WTC11 (cell line): ENCODE measurements around the gene CACNA2D1. TPM values are rescaled to one million over a fixed set of nuclear protein-coding genes. Genes with fewer than 3 reads are reported as not detected.

Experiments used
- ATAC-seq: fragments of 200-7000 bp; cut with Tn5 transposase; 2 replicates; pipeline ENCODE4 v1.10.0; 2021; ENCODE audit warnings: mild to moderate bottlenecking, moderate library complexity
- CTCF ChIA-PET: fragments of 300-600 bp; sonication (Branson Sonifier 250); formaldehyde crosslinking; loops from one replicate; lab custom pipeline; 2021; ENCODE audit warnings: antibody characterized with exemption; lab: Charles Lee
- POLR2A ChIA-PET: fragments of 350-600 bp; sonication (Branson Sonifier 250); formaldehyde crosslinking; loops from one replicate; lab custom pipeline; 2021; ENCODE audit warnings: antibody characterized with exemption; lab: Charles Lee
- DNase-seq: peaks from one replicate; pipeline ENCODE4 v3.0.0; 2021; ENCODE audit warnings: low spot score
- H3K27ac Mint-ChIP-seq: 2 replicates; pipeline ENCODE4 v1.8.0; 2021; ENCODE audit warnings: mixed read lengths
- H3K27me3 Mint-ChIP-seq: 2 replicates; pipeline ENCODE4 v1.8.0; 2021; ENCODE audit warnings: low read depth, mild to moderate bottlenecking, moderate library complexity, mixed read lengths
- H3K36me3 Mint-ChIP-seq: 2 replicates; pipeline ENCODE4 v1.8.0; 2021; ENCODE audit warnings: mixed read lengths
- H3K4me1 Mint-ChIP-seq: 2 replicates; pipeline ENCODE4 v1.8.0; 2022; ENCODE audit warnings: mixed read lengths
- H3K4me3 Mint-ChIP-seq: 2 replicates; pipeline ENCODE4 v1.8.0; 2021; ENCODE audit warnings: mild to moderate bottlenecking, moderate library complexity, mixed read lengths
- H3K9me3 Mint-ChIP-seq: 2 replicates; pipeline ENCODE4 v1.8.0; 2021; ENCODE audit warnings: mixed read lengths
- CREB1 ChIP-seq: sonication (generic); formaldehyde crosslinking; IDR thresholded peaks from 2 replicates; pipeline ENCODE4 v1.8.0; 2023; ENCODE audit warnings: mild to moderate bottlenecking, missing genetic modification reagents
- FOXK1 ChIP-seq: sonication (generic); formaldehyde crosslinking; IDR thresholded peaks from 2 replicates; pipeline ENCODE4 v1.8.0; 2022; ENCODE audit warnings: mild to moderate bottlenecking, moderate library complexity, missing genetic modification reagents
- GTF2I ChIP-seq: fragments of 250-450 bp; sonication (Bioruptor Pico); conservative IDR thresholded peaks from 2 replicates; pipeline ENCODE4 v1.4.0; 2021; ENCODE audit warnings: mild to moderate bottlenecking
- HMGA2 ChIP-seq: fragments of 250-450 bp; sonication (Bioruptor Pico); IDR thresholded peaks from 2 replicates; pipeline ENCODE4 v1.4.0; 2021; ENCODE audit warnings: mild to moderate bottlenecking, moderate library complexity
- JAZF1 ChIP-seq: fragments of 250-450 bp; sonication (Bioruptor Pico); IDR thresholded peaks from 2 replicates; pipeline ENCODE4 v1.9.0; 2021; ENCODE audit warnings: moderate library complexity, mild to moderate bottlenecking, inconsistent platforms
- NFYB ChIP-seq: sonication (generic); formaldehyde crosslinking; conservative IDR thresholded peaks from 2 replicates; pipeline ENCODE4 v1.8.0; 2022; ENCODE audit warnings: low read depth, missing genetic modification reagents
- NR1H2 ChIP-seq: sonication (generic); formaldehyde crosslinking; IDR thresholded peaks from 2 replicates; pipeline ENCODE4 v1.9.0; 2021; ENCODE audit warnings: mild to moderate bottlenecking, moderate library complexity, missing genetic modification reagents
- PRRX2 ChIP-seq: fragments of 250-450 bp; sonication (Bioruptor Pico); IDR thresholded peaks from 2 replicates; pipeline ENCODE4 v1.8.0; 2021; ENCODE audit warnings: mild to moderate bottlenecking
- SMAD3 ChIP-seq: sonication (generic); formaldehyde crosslinking; IDR thresholded peaks from 2 replicates; pipeline ENCODE4 v1.8.0; 2022; ENCODE audit warnings: missing genetic modification reagents, mild to moderate bottlenecking, borderline replicate concordance
- SOX15 ChIP-seq: fragments of 250-450 bp; sonication (Bioruptor Pico); IDR thresholded peaks from 2 replicates; pipeline ENCODE4 v1.9.0; 2021; ENCODE audit warnings: mild to moderate bottlenecking
- TEAD1 ChIP-seq: sonication (generic); formaldehyde crosslinking; IDR thresholded peaks from 2 replicates; pipeline ENCODE4 v1.8.0; 2022; ENCODE audit warnings: mild to moderate bottlenecking, missing genetic modification reagents
- ZNF219 ChIP-seq: sonication (generic); formaldehyde crosslinking; IDR thresholded peaks from 2 replicates; pipeline ENCODE4 v1.8.0; 2023; ENCODE audit warnings: missing genetic modification reagents, mild to moderate bottlenecking, borderline replicate concordance
- ZNF317 ChIP-seq: sonication (generic); formaldehyde crosslinking; IDR thresholded peaks from 2 replicates; pipeline ENCODE4 v1.8.1; 2023; ENCODE audit warnings: low read depth, mild to moderate bottlenecking, moderate library complexity, missing genetic modification reagents, borderline replicate concordance
- ZNF416 ChIP-seq: fragments of 250-450 bp; sonication (Bioruptor Pico); IDR thresholded peaks from 2 replicates; pipeline ENCODE4 v1.9.0; 2021; ENCODE audit warnings: mild to moderate bottlenecking, inconsistent platforms
- ZNF423 ChIP-seq: fragments of 250-450 bp; sonication (Bioruptor Pico); IDR thresholded peaks from 2 replicates; pipeline ENCODE4 v2.1.2; 2022; ENCODE audit warnings: mild to moderate bottlenecking, moderate library complexity
- ZNF671 ChIP-seq: fragments of 250-450 bp; sonication (Bioruptor Pico); IDR thresholded peaks from 2 replicates; pipeline ENCODE4 v1.8.0; 2021; ENCODE audit warnings: mild to moderate bottlenecking
- total RNA-seq: library from RNA; stranded (reverse); gene quantifications from 3 replicates; pipeline ENCODE4 v1.2.3, GENCODE V29; 2021
- TF ChIP-seq, protein P1 (sequence below): sonication (generic); formaldehyde crosslinking; IDR thresholded peaks from 2 replicates; pipeline ENCODE4 v1.8.1; 2022; ENCODE audit warnings: low read depth, mild to moderate bottlenecking, moderate library complexity, missing genetic modification reagents, borderline replicate concordance
- TF ChIP-seq, protein P2 (sequence below): sonication (generic); formaldehyde crosslinking; IDR thresholded peaks from 2 replicates; pipeline ENCODE4 v1.8.1; 2023; ENCODE audit warnings: mild to moderate bottlenecking, missing genetic modification reagents
- TF ChIP-seq, protein P3 (sequence below): sonication (generic); formaldehyde crosslinking; IDR thresholded peaks from 2 replicates; pipeline ENCODE4 v1.8.0; 2022; ENCODE audit warnings: missing genetic modification reagents
- TF ChIP-seq, protein P4 (sequence below): sonication (generic); formaldehyde crosslinking; IDR thresholded peaks from 2 replicates; pipeline ENCODE4 v1.8.1; 2022; ENCODE audit warnings: mild to moderate bottlenecking, missing genetic modification reagents, moderate library complexity, borderline replicate concordance
- TF ChIP-seq, protein P5 (sequence below): fragments of 200-600 bp; IDR thresholded peaks from 2 replicates; pipeline ENCODE4 v1.8.0; 2022; ENCODE audit warnings: antibody characterized with exemption
- TF ChIP-seq, protein P6 (sequence below): sonication (generic); formaldehyde crosslinking; IDR thresholded peaks from 2 replicates; pipeline ENCODE4 v1.8.1; 2022; ENCODE audit warnings: mild to moderate bottlenecking, moderate library complexity, missing genetic modification reagents
- TF ChIP-seq, protein P7 (sequence below): fragments of 250-450 bp; sonication (Bioruptor Pico); IDR thresholded peaks from 2 replicates; pipeline ENCODE4 v1.9.0; 2021; ENCODE audit warnings: moderate library complexity, mild to moderate bottlenecking, inconsistent platforms, borderline replicate concordance
- TF ChIP-seq, protein P8 (sequence below): sonication (generic); formaldehyde crosslinking; IDR thresholded peaks from 2 replicates; pipeline ENCODE4 v1.8.0; 2022; ENCODE audit warnings: mild to moderate bottlenecking, missing genetic modification reagents
- TF ChIP-seq, protein P9 (sequence below): sonication (generic); formaldehyde crosslinking; conservative IDR thresholded peaks from 2 replicates; pipeline ENCODE4 v1.8.1; 2023; ENCODE audit warnings: mild to moderate bottlenecking, low read depth, missing genetic modification reagents, moderate library complexity

CACNA2D1 gene
- total RNA-seq, 1 experiment from 2014 or later, result 33.3 TPM

DNA sequence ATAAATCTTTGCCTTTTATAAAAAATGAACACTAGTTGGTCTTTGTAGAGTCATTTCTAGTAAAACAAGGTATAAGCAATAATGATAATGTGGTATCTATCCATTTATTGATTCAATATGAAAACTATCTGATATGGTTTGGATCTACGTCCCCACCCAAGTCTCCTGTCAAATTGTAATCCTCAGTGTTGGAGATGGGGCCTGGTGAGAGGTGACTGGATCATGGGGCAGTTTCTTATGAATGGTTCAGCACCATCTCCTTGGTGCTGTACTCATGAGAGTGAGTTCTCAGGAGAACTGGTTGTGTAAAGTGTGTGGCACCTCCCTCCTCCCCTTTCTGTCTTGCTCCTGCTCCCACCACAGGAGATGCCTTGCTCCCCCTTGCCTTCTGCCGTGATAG, 288.8 kb downstream of the CACNA2D1 start (continued):
- TF ChIP-seq, protein P1, sequence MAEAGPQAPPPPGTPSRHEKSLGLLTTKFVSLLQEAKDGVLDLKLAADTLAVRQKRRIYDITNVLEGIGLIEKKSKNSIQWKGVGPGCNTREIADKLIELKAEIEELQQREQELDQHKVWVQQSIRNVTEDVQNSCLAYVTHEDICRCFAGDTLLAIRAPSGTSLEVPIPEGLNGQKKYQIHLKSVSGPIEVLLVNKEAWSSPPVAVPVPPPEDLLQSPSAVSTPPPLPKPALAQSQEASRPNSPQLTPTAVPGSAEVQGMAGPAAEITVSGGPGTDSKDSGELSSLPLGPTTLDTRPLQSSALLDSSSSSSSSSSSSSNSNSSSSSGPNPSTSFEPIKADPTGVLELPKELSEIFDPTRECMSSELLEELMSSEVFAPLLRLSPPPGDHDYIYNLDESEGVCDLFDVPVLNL (CRISPR knock-in tag), result no peak
- TF ChIP-seq ZNF317 (CRISPR knock-in tag) (no peak), FOXK1 (CRISPR knock-in tag) (no peak), HMGA2 (CRISPR knock-in tag) (no peak), PRRX2 (CRISPR knock-in tag) (no peak), ZNF416 (no peak), JAZF1 (no peak), ZNF219 (no peak)
- TF ChIP-seq, protein P2, sequence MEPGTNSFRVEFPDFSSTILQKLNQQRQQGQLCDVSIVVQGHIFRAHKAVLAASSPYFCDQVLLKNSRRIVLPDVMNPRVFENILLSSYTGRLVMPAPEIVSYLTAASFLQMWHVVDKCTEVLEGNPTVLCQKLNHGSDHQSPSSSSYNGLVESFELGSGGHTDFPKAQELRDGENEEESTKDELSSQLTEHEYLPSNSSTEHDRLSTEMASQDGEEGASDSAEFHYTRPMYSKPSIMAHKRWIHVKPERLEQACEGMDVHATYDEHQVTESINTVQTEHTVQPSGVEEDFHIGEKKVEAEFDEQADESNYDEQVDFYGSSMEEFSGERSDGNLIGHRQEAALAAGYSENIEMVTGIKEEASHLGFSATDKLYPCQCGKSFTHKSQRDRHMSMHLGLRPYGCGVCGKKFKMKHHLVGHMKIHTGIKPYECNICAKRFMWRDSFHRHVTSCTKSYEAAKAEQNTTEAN (CRISPR knock-in tag), result no peak
- TF ChIP-seq, protein P3, sequence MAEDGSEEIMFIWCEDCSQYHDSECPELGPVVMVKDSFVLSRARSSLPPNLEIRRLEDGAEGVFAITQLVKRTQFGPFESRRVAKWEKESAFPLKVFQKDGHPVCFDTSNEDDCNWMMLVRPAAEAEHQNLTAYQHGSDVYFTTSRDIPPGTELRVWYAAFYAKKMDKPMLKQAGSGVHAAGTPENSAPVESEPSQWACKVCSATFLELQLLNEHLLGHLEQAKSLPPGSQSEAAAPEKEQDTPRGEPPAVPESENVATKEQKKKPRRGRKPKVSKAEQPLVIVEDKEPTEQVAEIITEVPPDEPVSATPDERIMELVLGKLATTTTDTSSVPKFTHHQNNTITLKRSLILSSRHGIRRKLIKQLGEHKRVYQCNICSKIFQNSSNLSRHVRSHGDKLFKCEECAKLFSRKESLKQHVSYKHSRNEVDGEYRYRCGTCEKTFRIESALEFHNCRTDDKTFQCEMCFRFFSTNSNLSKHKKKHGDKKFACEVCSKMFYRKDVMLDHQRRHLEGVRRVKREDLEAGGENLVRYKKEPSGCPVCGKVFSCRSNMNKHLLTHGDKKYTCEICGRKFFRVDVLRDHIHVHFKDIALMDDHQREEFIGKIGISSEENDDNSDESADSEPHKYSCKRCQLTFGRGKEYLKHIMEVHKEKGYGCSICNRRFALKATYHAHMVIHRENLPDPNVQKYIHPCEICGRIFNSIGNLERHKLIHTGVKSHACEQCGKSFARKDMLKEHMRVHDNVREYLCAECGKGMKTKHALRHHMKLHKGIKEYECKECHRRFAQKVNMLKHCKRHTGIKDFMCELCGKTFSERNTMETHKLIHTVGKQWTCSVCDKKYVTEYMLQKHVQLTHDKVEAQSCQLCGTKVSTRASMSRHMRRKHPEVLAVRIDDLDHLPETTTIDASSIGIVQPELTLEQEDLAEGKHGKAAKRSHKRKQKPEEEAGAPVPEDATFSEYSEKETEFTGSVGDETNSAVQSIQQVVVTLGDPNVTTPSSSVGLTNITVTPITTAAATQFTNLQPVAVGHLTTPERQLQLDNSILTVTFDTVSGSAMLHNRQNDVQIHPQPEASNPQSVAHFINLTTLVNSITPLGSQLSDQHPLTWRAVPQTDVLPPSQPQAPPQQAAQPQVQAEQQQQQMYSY (CRISPR knock-in tag), result no peak
- TF ChIP-seq, protein P4, sequence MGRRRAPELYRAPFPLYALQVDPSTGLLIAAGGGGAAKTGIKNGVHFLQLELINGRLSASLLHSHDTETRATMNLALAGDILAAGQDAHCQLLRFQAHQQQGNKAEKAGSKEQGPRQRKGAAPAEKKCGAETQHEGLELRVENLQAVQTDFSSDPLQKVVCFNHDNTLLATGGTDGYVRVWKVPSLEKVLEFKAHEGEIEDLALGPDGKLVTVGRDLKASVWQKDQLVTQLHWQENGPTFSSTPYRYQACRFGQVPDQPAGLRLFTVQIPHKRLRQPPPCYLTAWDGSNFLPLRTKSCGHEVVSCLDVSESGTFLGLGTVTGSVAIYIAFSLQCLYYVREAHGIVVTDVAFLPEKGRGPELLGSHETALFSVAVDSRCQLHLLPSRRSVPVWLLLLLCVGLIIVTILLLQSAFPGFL (CRISPR knock-in tag), result no peak

DNA sequence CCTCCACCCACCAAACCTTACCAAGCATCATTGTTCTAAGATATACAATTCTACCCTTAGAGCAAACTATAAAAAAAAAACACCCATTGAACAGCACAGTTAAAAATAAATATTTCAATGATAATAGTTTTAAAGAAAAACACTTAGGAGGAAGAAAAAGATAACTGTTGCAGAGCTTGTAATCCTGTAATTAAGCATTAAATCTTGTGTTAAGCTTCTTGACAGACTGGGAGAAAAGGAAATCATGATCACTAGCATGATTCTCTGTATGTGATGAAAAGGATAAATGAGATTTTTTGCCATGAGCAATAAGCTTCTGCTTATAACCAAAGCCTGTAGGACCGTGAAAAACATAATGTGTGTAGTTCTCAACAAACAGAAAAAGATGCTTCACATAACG, 289.8 kb downstream of the CACNA2D1 start:
- H3K4me3 Mint-ChIP-seq, result no peak overlapping the region
- TF ChIP-seq ZNF423 (CRISPR knock-in tag), result no peak
- TF ChIP-seq ZNF671 (CRISPR knock-in tag), result no peak
- TF ChIP-seq GTF2I (CRISPR knock-in tag), result no peak
- TF ChIP-seq NFYB, result no peak
- TF ChIP-seq CREB1 (CRISPR knock-in tag), result no peak
- TF ChIP-seq, protein P5, sequence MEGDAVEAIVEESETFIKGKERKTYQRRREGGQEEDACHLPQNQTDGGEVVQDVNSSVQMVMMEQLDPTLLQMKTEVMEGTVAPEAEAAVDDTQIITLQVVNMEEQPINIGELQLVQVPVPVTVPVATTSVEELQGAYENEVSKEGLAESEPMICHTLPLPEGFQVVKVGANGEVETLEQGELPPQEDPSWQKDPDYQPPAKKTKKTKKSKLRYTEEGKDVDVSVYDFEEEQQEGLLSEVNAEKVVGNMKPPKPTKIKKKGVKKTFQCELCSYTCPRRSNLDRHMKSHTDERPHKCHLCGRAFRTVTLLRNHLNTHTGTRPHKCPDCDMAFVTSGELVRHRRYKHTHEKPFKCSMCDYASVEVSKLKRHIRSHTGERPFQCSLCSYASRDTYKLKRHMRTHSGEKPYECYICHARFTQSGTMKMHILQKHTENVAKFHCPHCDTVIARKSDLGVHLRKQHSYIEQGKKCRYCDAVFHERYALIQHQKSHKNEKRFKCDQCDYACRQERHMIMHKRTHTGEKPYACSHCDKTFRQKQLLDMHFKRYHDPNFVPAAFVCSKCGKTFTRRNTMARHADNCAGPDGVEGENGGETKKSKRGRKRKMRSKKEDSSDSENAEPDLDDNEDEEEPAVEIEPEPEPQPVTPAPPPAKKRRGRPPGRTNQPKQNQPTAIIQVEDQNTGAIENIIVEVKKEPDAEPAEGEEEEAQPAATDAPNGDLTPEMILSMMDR, result no peak
- TF ChIP-seq, protein P6, sequence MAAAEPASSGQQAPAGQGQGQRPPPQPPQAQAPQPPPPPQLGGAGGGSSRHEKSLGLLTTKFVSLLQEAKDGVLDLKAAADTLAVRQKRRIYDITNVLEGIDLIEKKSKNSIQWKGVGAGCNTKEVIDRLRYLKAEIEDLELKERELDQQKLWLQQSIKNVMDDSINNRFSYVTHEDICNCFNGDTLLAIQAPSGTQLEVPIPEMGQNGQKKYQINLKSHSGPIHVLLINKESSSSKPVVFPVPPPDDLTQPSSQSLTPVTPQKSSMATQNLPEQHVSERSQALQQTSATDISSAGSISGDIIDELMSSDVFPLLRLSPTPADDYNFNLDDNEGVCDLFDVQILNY (CRISPR knock-in tag), result no peak
- TF ChIP-seq NR1H2, result no peak
- no peak for TF ChIP-seq TEAD1 (CRISPR knock-in tag)
- no peak for TF ChIP-seq SMAD3 (CRISPR knock-in tag)
- TF ChIP-seq, protein P7, sequence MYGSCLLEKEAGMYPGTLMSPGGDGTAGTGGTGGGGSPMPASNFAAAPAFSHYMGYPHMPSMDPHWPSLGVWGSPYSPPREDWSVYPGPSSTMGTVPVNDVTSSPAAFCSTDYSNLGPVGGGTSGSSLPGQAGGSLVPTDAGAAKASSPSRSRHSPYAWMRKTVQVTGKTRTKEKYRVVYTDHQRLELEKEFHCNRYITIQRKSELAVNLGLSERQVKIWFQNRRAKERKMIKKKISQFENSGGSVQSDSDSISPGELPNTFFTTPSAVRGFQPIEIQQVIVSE (CRISPR knock-in tag), result no peak
- no peak for TF ChIP-seq ZNF219
- TF ChIP-seq, protein P8, sequence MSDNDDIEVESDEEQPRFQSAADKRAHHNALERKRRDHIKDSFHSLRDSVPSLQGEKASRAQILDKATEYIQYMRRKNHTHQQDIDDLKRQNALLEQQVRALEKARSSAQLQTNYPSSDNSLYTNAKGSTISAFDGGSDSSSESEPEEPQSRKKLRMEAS, result no peak
- no peak for TF ChIP-seq SOX15 (CRISPR knock-in tag)
- TF ChIP-seq, protein P9, sequence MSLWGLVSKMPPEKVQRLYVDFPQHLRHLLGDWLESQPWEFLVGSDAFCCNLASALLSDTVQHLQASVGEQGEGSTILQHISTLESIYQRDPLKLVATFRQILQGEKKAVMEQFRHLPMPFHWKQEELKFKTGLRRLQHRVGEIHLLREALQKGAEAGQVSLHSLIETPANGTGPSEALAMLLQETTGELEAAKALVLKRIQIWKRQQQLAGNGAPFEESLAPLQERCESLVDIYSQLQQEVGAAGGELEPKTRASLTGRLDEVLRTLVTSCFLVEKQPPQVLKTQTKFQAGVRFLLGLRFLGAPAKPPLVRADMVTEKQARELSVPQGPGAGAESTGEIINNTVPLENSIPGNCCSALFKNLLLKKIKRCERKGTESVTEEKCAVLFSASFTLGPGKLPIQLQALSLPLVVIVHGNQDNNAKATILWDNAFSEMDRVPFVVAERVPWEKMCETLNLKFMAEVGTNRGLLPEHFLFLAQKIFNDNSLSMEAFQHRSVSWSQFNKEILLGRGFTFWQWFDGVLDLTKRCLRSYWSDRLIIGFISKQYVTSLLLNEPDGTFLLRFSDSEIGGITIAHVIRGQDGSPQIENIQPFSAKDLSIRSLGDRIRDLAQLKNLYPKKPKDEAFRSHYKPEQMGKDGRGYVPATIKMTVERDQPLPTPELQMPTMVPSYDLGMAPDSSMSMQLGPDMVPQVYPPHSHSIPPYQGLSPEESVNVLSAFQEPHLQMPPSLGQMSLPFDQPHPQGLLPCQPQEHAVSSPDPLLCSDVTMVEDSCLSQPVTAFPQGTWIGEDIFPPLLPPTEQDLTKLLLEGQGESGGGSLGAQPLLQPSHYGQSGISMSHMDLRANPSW, result no peak

More for the DNA sequence above, 289.8 kb downstream of the CACNA2D1 start:
- no peak for DNase-seq
- ChIA-PET POLR2A (interaction anchor here (0.6 kb wide), 1 partner anchor 573 kb away, joined by 3 read pairs; no protein-coding TSS in a partner anchor), CTCF (no interaction called here)
- peaks cover 28% of the 10 kb centered on the region for H3K4me1 Mint-ChIP-seq
- no peaks in the 10 kb centered on the region for H3K36me3 Mint-ChIP-seq
- ATAC-seq, result no peak
- no peaks in the 10 kb centered on the region for H3K9me3 Mint-ChIP-seq
- H3K27me3 Mint-ChIP-seq, result peaks cover 26% of the 10 kb centered on the region
- H3K27ac Mint-ChIP-seq, result no peak overlapping the region
